ENCODE data around the gene MGAT5. TPM values are rescaled to one million over a fixed set of nuclear protein-coding genes. Genes with fewer than 3 reads are reported as not detected.

MGAT5 gene
- total RNA-seq, 3 donors from 2014 or later (not counting 1 experiment from before 2014, with no cell fraction given) = 39.7 to 58.2 (median 57.0) TPM

DNA sequence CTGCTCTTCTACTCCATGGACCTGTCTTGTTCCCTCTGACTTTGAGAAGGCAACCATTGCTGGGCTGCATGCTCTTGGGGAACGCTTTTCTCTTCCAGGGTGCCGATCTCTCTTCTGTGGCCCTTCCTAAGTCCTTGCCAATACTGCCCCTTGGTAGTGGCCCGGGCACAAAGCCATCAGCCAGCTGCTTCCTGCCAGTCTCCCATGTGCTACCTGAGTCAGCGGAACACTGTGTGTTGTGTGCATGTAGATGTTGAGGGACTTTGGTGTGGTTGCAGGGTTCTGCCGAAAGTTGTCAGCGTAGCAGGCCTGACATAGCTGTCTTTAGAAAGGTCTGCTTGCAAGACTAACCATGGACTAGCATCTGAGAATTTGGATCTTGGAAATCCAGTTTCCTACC is 35.4 kb downstream of the MGAT5 start:
- Histone ChIP-seq H3K4me1 (ENCODE audit: control insufficient read depth, insufficient read depth, low read length) (peaks cover 32% of the 10 kb centered on the region), H3K27me3 (ENCODE audit: control insufficient read depth, insufficient read depth, low read length) (peaks cover 13% of the 10 kb centered on the region), H3K9me3 (ENCODE audit: control insufficient read depth, insufficient read depth, low read length) (no peaks in the 10 kb centered on the region), H3K4me3 (ENCODE audit: low read length) (no peak overlapping the region), H3K36me3 (ENCODE audit: control insufficient read depth, insufficient read depth, low read length) (no peaks in the 10 kb centered on the region), H3K27ac (ENCODE audit: low read length) (no peak overlapping the region)
- no peak overlapping the region for H3K27ac Mint-ChIP-seq
- H3K4me3 Mint-ChIP-seq = no peak overlapping the region
- H3K9me3 Mint-ChIP-seq = no peaks in the 10 kb centered on the region
- TF ChIP-seq, protein P1, sequence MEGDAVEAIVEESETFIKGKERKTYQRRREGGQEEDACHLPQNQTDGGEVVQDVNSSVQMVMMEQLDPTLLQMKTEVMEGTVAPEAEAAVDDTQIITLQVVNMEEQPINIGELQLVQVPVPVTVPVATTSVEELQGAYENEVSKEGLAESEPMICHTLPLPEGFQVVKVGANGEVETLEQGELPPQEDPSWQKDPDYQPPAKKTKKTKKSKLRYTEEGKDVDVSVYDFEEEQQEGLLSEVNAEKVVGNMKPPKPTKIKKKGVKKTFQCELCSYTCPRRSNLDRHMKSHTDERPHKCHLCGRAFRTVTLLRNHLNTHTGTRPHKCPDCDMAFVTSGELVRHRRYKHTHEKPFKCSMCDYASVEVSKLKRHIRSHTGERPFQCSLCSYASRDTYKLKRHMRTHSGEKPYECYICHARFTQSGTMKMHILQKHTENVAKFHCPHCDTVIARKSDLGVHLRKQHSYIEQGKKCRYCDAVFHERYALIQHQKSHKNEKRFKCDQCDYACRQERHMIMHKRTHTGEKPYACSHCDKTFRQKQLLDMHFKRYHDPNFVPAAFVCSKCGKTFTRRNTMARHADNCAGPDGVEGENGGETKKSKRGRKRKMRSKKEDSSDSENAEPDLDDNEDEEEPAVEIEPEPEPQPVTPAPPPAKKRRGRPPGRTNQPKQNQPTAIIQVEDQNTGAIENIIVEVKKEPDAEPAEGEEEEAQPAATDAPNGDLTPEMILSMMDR (IDR thresholded peaks at IDR 0.05) = no peak
- H3K36me3 Mint-ChIP-seq = peaks cover 7% of the 10 kb centered on the region
- H3K4me1 Mint-ChIP-seq = peaks cover 0 to 16% of the 10 kb centered on the region in 2 donors
- 55% methylated on average over 6 of the region's 6 CpGs for WGBS (ENCODE audit: insufficient coverage)
- DNase-seq = peak; percentile 27 to 43
- ATAC-seq = peak in 2 of 3 donors; percentile 13 to 62
- intact Hi-C loops (cut with micrococcal nuclease) = loop anchor here (1.0 to 5.0 kb wide), 2 partner anchors 31 to 42 kb away; no protein-coding TSS in a partner anchor
- H3K27me3 Mint-ChIP-seq (ENCODE audit: low read depth in 2 of 2) = peaks cover 0 to 36% of the 10 kb centered on the region in 2 donors

- TF ChIP-seq, protein P1 (IDR thresholded peaks at IDR 0.05) = no peak
- intact Hi-C loops (cut with micrococcal nuclease) = no loop called here
- Histone ChIP-seq H3K27ac (ENCODE audit: low read length) (peak overlapping the region; percentile 4), H3K27me3 (ENCODE audit: control insufficient read depth, insufficient read depth, low read length) (peaks cover 10% of the 10 kb centered on the region), H3K4me1 (ENCODE audit: control insufficient read depth, insufficient read depth, low read length) (peaks cover 32% of the 10 kb centered on the region), H3K36me3 (ENCODE audit: control insufficient read depth, insufficient read depth, low read length) (no peaks in the 10 kb centered on the region), H3K9me3 (ENCODE audit: control insufficient read depth, insufficient read depth, low read length) (no peaks in the 10 kb centered on the region), H3K4me3 (ENCODE audit: low read length) (no peak overlapping the region)
- DNase-seq (peak in 1 of 2 donors; percentile 47), ATAC-seq (peak; percentile 18 to 25 (median 24))
- peaks cover 2 to 32% of the 10 kb centered on the region in 2 donors for H3K27me3 Mint-ChIP-seq (ENCODE audit: low read depth in 2 of 2)
- H3K9me3 Mint-ChIP-seq = no peaks in the 10 kb centered on the region
- peaks cover 7% of the 10 kb centered on the region for H3K36me3 Mint-ChIP-seq
- peaks cover 5 to 16% of the 10 kb centered on the region in 2 donors for H3K4me1 Mint-ChIP-seq
- H3K27ac Mint-ChIP-seq = no peak overlapping the region
- no peak overlapping the region for H3K4me3 Mint-ChIP-seq
Measured at GRCh38 chr2:134290358-134290757, 36.5 kb downstream of the MGAT5 start.

- Mint-ChIP-seq H3K27ac (no peak overlapping the region), H3K4me1 (peaks cover 6 to 10% of the 10 kb centered on the region in 2 donors), H3K4me3 (no peak overlapping the region), H3K27me3 (ENCODE audit: low read depth in 2 of 2) (peaks cover 8 to 16% of the 10 kb centered on the region in 2 donors), H3K36me3 (no peaks in the 10 kb centered on the region), H3K9me3 (no peaks in the 10 kb centered on the region)
- TF ChIP-seq, protein P1 (IDR thresholded peaks at IDR 0.05) = no peak
- ATAC-seq (no peak), DNase-seq (no peak)
- intact Hi-C loops (cut with micrococcal nuclease) = no loop called here
- no peaks in the 10 kb centered on the region for H3K9me3 ChIP-seq (ENCODE audit: control insufficient read depth, insufficient read depth, low read length)
- 93% methylated on average over 3 of the region's 3 CpGs for WGBS (ENCODE audit: insufficient coverage)
- no peak overlapping the region for H3K4me3 ChIP-seq (ENCODE audit: low read length)
- no peak overlapping the region for H3K27ac ChIP-seq (ENCODE audit: low read length)
- peaks cover 29% of the 10 kb centered on the region for H3K4me1 ChIP-seq (ENCODE audit: control insufficient read depth, insufficient read depth, low read length)
- peaks cover 3% of the 10 kb centered on the region for H3K27me3 ChIP-seq (ENCODE audit: control insufficient read depth, insufficient read depth, low read length)
- no peaks in the 10 kb centered on the region for H3K36me3 ChIP-seq (ENCODE audit: control insufficient read depth, insufficient read depth, low read length)
Measured at GRCh38 chr2:134292514-134292913, 38.6 kb downstream of the MGAT5 start.
